Measurements from ENCODE around the gene NCAPD2. TPM values are rescaled to one million over a fixed set of nuclear protein-coding genes. Genes with fewer than 3 reads are reported as not detected.

The NCAPD2 gene
- total RNA-seq, 2 donors from 2014 or later: 90.3 to 150 TPM

DNA sequence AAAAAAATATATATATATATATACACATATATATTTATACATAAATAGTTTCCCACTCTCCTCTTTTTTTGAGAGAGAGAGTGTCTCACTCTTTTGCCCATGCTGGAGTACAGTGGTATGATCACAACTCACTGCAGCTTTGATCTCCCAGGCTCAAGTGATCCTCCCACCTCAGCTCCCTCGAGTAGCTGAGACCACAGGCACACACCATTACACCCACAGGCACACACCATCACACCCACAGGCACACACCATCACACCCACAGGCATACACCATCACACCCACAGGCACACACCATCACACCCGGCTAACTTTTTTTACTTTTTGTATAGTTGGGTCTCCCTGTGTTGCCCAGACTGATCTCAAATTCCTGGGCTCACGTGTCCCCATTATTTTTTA, 26.3 kb downstream of the NCAPD2 start:
- Histone ChIP-seq H3K36me3 (ENCODE audit: control insufficient read depth, insufficient read depth, low read length) (peaks cover 82% of the 10 kb centered on the region), H3K27me3 (ENCODE audit: control insufficient read depth, insufficient read depth, low read length, poor library complexity, severe bottlenecking) (no peaks in the 10 kb centered on the region), H3K4me1 (ENCODE audit: control insufficient read depth, insufficient read depth, low read length) (no peaks in the 10 kb centered on the region), H3K27ac (ENCODE audit: low read depth, low read length) (no peak overlapping the region), H3K9me3 (ENCODE audit: control insufficient read depth, low read length) (no peaks in the 10 kb centered on the region), H3K4me3 (ENCODE audit: low read length) (no peak overlapping the region), H3K9ac (ENCODE audit: extremely low read depth, low read length, poor library complexity, severe bottlenecking) (no peak overlapping the region)
- H3K27me3 Mint-ChIP-seq (ENCODE audit: insufficient read depth): no peaks in the 10 kb centered on the region
- TF ChIP-seq, protein P1, sequence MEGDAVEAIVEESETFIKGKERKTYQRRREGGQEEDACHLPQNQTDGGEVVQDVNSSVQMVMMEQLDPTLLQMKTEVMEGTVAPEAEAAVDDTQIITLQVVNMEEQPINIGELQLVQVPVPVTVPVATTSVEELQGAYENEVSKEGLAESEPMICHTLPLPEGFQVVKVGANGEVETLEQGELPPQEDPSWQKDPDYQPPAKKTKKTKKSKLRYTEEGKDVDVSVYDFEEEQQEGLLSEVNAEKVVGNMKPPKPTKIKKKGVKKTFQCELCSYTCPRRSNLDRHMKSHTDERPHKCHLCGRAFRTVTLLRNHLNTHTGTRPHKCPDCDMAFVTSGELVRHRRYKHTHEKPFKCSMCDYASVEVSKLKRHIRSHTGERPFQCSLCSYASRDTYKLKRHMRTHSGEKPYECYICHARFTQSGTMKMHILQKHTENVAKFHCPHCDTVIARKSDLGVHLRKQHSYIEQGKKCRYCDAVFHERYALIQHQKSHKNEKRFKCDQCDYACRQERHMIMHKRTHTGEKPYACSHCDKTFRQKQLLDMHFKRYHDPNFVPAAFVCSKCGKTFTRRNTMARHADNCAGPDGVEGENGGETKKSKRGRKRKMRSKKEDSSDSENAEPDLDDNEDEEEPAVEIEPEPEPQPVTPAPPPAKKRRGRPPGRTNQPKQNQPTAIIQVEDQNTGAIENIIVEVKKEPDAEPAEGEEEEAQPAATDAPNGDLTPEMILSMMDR (conservative IDR thresholded peaks at IDR 0.05): no peak
- no peak overlapping the region for H3K27ac Mint-ChIP-seq
- no peak for DNase-seq
- no peaks in the 10 kb centered on the region for H3K9me3 Mint-ChIP-seq
- H3K4me1 Mint-ChIP-seq: no peaks in the 10 kb centered on the region
- 93% methylated on average over 3 of the region's 3 CpGs; no CpG with 5 or more reads in 1 of the 2 experiments for WGBS, 2 experiments (ENCODE audit: insufficient coverage in 1 of 2, insufficient read length in 1 of 2)
- H3K36me3 Mint-ChIP-seq (ENCODE audit: low read depth): peaks cover 91% of the 10 kb centered on the region
- H3K4me3 Mint-ChIP-seq: no peak overlapping the region

DNA sequence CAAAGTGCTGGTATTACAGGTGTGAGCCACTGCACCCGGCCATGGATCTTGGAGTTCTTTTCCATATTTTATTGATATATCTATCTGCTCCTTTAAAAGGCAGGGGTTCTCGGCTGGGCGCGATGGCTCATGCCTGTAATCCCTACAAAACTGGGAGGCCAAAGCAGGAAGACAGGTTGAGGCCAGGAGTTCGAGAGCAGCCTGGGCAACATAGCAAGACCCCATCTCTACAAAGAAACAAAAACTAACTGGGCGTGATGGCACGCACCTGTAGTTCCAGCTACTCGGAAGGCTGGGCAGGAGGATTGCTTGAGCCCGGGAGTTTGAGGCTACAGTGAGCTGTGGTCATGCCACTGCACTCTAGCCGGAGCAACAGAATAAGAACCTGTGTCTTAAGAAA, 28.3 kb downstream of the NCAPD2 start:
- Histone ChIP-seq H3K27ac (ENCODE audit: low read depth, low read length) (no peak overlapping the region), H3K36me3 (ENCODE audit: control insufficient read depth, insufficient read depth, low read length) (peaks cover 87% of the 10 kb centered on the region), H3K4me3 (ENCODE audit: low read length) (no peak overlapping the region), H3K27me3 (ENCODE audit: control insufficient read depth, insufficient read depth, low read length, poor library complexity, severe bottlenecking) (no peaks in the 10 kb centered on the region), H3K9ac (ENCODE audit: extremely low read depth, low read length, poor library complexity, severe bottlenecking) (no peak overlapping the region), H3K9me3 (ENCODE audit: control insufficient read depth, low read length) (no peaks in the 10 kb centered on the region), H3K4me1 (ENCODE audit: control insufficient read depth, insufficient read depth, low read length) (no peaks in the 10 kb centered on the region)
- no peaks in the 10 kb centered on the region for H3K4me1 Mint-ChIP-seq
- H3K4me3 Mint-ChIP-seq: no peak overlapping the region
- no peak overlapping the region for H3K27ac Mint-ChIP-seq
- TF ChIP-seq, protein P1 (conservative IDR thresholded peaks at IDR 0.05): no peak
- no peaks in the 10 kb centered on the region for H3K27me3 Mint-ChIP-seq (ENCODE audit: insufficient read depth)
- WGBS, 2 experiments (ENCODE audit: insufficient coverage in 1 of 2, insufficient read length in 1 of 2): 77 to 85% methylated on average over 10 of the region's 10 CpGs
- H3K36me3 Mint-ChIP-seq (ENCODE audit: low read depth): peaks cover 92% of the 10 kb centered on the region
- no peaks in the 10 kb centered on the region for H3K9me3 Mint-ChIP-seq
- DNase-seq: no peak

- no peaks in the 10 kb centered on the region for H3K9me3 ChIP-seq (ENCODE audit: control insufficient read depth, low read length)
- DNase-seq: no peak
- no peaks in the 10 kb centered on the region for H3K27me3 ChIP-seq (ENCODE audit: control insufficient read depth, insufficient read depth, low read length, poor library complexity, severe bottlenecking)
- H3K27ac ChIP-seq (ENCODE audit: low read depth, low read length): no peak overlapping the region
- TF ChIP-seq, protein P1 (conservative IDR thresholded peaks at IDR 0.05): no peak
- Mint-ChIP-seq H3K36me3 (ENCODE audit: low read depth) (peaks cover 92% of the 10 kb centered on the region), H3K9me3 (no peaks in the 10 kb centered on the region), H3K27ac (peak overlapping the region; percentile 28), H3K4me3 (no peak overlapping the region), H3K4me1 (no peaks in the 10 kb centered on the region), H3K27me3 (ENCODE audit: insufficient read depth) (no peaks in the 10 kb centered on the region)
- no peak overlapping the region for H3K4me3 ChIP-seq (ENCODE audit: low read length)
- peaks cover 92% of the 10 kb centered on the region for H3K36me3 ChIP-seq (ENCODE audit: control insufficient read depth, insufficient read depth, low read length)
- 95 to 100% methylated on average over 2 of the region's 3 CpGs for WGBS, 2 experiments (ENCODE audit: insufficient coverage in 1 of 2, insufficient read length in 1 of 2)
- no peaks in the 10 kb centered on the region for H3K4me1 ChIP-seq (ENCODE audit: control insufficient read depth, insufficient read depth, low read length)
- H3K9ac ChIP-seq (ENCODE audit: extremely low read depth, low read length, poor library complexity, severe bottlenecking): no peak overlapping the region
These were observed 29.8 kb downstream of the NCAPD2 start for GRCh38 chr12:6523708-6524107.
